ENCODE results near the gene AQP12A.
"Not testable (repeated sequence)": the region's sequence is repeated elsewhere in the genome, so short reads cannot be mapped to it uniquely, and the experiment has no call there.

AQP12A gene

GRCh38 chr2:240662681-240663080 is 29.0 kb upstream of the AQP12A start:
- no peak for DNase-seq (ENCODE audit: low read depth)

- no peak for DNase-seq (ENCODE audit: low read depth)
Observed at GRCh38 chr2:240663546-240664190, 28.0 kb upstream of the AQP12A start.

DNA sequence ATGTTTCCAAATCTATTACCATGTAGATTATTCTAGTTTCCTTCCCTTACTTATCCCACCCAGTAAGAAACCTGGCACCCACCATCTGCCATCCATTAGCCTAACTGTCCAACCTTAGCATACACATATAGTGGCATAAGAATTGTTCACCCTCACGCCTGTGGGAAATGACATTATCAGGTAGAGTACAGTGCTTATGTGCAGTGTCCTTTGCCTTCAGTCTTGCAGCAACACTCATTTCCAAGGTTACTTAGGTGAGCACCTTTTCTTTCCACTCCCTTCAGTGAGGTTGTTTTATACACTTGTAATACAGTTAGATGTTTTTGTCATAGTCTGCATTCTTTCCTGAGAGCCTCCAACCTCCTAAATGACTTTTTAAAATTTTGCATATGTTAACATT is 27.0 kb upstream of the AQP12A start:
- DNase-seq (ENCODE audit: low read depth), result no peak

GRCh38 chr2:240670402-240670801 is 21.3 kb upstream of the AQP12A start:
- no peak for DNase-seq (ENCODE audit: low read depth)

- no peak for DNase-seq (ENCODE audit: low read depth)
Observed at GRCh38 chr2:240670950-240671349, 20.7 kb upstream of the AQP12A start.

DNA sequence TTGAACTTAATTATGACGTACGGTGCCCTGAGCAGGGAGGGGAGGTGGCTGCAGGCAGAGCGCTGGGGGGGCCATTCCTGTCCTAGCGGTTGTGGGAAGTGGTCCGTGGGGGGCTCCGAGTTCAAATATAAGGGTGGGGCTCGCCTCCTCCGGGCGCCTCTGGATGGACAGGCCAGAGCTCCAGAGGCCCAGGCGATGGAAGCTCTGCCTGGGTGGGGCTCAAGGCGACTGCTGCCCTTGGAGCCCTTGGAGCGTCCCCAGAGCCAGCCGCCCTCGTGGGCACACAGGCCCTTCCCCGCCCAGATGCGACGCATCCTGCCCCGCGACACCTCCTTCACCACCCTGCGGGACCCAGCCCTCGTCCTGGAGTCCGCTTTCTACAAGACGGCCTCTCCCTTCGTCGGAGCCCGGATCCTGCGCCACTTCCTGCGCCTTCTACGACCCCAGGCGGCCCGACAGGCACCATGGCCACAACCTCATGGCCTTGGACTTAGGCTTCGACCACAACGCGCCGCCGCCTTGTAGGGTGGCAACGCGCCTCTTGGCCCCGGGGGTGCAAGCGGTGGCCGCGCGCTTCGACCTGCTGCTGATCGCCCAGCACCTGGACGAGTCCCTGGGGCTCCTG is 19.5 kb upstream of the AQP12A start:
- DNase-seq (ENCODE audit: low read depth), result no peak

DNA sequence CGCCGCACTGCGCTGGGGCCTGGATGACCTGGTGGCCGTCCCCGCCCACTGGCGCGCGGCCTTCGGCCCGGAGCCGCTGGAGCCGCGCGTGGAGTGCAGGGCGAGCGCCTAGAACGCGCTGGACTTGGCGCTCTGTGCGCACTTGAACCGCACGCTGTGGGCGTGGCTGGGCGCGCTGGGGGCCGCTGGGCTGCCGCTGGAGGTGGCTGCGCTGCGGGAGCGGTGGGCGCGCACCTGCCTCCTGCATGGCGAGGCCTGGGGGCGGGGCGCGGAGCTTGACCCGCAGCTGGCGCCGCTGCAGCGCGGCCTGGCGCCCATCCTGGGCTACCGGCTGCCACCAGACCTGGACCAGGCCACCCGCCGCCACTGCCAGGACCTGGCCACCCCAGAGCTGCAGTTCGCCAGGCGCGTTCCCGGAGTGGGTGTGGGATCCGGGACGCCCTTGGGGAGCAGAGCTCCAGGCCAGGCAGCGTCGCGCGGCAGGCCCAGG is 18.9 kb upstream of the AQP12A start:
- no peak for DNase-seq (ENCODE audit: low read depth)

- not testable (repeated sequence) for DNase-seq (ENCODE audit: low read depth)
Observed at GRCh38 chr2:240674461-240675184, 17.0 kb upstream of the AQP12A start.

DNA sequence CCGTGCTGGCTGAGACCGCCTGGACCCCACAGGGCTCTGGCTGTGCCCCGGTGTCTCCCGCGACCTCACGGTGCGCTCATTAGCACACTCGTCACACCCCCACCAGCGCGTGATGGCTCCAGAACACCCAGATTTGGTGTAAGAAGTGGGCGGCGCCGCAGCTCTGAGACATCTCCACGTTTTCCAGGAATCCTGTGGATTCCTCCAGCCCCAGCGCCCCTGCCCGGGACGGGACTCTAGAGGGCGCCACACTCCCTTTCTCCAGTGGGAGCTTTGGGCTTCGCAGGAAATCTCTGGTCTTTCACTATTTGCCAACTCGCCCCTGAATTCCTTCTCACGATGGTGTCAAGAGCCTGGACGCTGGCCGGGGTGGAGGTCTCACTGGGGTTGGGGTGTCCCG is 16.3 kb upstream of the AQP12A start:
- not testable (repeated sequence) for DNase-seq (ENCODE audit: low read depth)

GRCh38 chr2:240678043-240678442 is 13.6 kb upstream of the AQP12A start:
- DNase-seq (ENCODE audit: low read depth), result not testable (repeated sequence)

GRCh38 chr2:240678909-240679308 is 12.8 kb upstream of the AQP12A start:
- not testable (repeated sequence) for DNase-seq (ENCODE audit: low read depth)

GRCh38 chr2:240680185-240680584 is 11.5 kb upstream of the AQP12A start:
- not testable (repeated sequence) for DNase-seq (ENCODE audit: low read depth)

GRCh38 chr2:240682431-240683224 is 9.0 kb upstream of the AQP12A start, which contains the start of gene AQP12B:
Gene AQP12B (minus strand): TSS chr2:240682885. CDS start chr2:240682837, 48 bp downstream.
- not testable (repeated sequence) for DNase-seq (ENCODE audit: low read depth)

DNA sequence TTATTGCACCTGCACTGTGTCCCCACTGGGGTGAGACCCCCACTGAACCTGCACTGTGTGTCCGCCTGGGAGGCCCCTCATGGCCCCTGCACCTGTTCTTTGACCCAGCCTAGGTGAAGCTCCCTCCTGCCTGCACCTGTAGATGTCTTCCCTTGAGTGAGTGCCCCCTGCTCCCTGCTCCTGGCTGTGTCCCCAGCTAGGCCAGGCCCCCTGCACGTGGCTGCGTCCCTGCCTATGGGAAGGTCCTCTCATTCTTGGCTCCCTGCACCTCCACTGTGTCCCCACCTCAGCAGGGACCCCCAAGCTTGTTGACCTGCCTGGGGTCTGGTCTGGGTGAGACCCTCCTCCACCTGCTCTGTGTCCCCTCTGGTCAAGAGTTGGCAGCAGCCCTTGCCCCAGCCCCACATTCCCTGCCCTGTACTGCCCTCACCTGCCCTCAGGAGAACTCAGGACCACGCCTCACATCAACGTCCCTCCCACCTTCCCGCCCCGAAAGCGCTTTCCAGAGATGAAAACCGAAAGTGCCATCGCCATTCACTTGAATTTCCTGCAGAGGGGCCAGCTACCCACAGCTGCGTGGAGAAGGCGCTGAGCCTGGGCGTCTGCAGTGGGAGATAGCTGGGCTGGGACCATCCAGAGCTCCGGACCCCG is 8.2 kb upstream of the AQP12A start:
- DNase-seq (ENCODE audit: low read depth), result not testable (repeated sequence)

GRCh38 chr2:240683980-240684728 is 7.5 kb upstream of the AQP12A start:
- DNase-seq (ENCODE audit: low read depth), result not testable (repeated sequence)

DNA sequence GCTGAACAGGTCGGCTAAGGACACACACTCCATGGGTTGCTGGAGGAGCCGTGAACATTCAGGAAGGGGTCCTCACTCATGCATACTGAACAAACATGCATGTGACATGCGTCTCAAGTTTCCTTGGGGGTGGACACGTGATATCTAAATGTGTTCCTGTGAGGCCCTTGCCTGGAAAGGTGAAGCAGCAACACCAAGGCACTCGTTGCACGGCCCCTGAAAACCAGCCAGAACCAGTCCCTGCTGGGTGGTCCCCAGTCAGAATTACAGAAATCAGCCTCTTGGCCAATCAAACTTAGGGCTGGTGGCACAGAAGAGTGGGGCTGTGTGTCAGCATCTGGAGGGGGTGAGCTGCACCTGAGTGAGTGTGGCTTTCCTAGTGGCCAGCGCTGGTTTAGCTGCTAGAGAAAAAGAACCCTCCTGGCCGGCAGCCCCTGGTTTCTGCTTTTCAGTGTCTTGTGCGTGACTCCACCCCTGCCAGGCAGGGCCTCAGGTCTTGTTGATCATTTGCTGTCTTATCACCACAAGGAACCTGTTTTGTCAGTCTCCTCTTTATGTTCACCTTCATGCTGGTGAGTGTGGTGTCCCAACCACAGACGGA is 5.8 kb upstream of the AQP12A start:
- DNase-seq (ENCODE audit: low read depth), result no peak

GRCh38 chr2:240686460-240686859 is 5.2 kb upstream of the AQP12A start:
- no peak for DNase-seq (ENCODE audit: low read depth)

DNA sequence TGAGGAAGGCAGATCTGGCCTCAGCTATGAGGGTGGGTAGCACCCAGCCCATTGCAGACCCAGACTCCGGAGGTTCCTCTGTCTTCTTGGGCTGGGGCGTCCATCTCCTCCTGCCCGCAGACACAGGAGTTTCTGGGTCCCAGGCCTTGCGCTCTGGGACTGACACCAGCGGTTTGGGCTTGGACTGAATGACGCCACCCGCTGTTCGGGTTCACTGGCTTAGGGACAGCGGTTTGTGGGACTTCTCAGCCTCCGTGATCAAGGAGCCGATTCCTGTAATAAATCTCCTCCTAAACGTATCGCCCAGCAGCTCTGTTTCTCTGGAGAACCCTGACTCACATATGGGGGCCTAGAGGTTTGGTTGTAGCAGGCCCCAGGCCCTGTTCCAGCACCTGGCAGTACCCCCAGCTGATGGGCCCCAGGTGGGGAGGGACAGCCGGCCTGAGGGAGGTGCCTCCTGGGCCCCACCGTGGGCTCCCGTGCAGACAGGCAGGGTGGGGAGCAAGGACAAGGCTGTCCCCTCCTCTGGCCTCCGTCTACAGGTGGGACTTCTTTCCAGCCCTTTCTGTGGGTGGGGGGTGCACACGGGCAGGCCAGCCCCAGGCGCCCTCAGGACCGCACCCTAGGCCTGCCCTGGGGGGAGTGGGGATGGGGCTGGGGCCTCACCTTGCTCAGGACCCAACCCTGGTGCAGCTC is 4.5 kb upstream of the AQP12A start:
- no peak for DNase-seq (ENCODE audit: low read depth)

DNA sequence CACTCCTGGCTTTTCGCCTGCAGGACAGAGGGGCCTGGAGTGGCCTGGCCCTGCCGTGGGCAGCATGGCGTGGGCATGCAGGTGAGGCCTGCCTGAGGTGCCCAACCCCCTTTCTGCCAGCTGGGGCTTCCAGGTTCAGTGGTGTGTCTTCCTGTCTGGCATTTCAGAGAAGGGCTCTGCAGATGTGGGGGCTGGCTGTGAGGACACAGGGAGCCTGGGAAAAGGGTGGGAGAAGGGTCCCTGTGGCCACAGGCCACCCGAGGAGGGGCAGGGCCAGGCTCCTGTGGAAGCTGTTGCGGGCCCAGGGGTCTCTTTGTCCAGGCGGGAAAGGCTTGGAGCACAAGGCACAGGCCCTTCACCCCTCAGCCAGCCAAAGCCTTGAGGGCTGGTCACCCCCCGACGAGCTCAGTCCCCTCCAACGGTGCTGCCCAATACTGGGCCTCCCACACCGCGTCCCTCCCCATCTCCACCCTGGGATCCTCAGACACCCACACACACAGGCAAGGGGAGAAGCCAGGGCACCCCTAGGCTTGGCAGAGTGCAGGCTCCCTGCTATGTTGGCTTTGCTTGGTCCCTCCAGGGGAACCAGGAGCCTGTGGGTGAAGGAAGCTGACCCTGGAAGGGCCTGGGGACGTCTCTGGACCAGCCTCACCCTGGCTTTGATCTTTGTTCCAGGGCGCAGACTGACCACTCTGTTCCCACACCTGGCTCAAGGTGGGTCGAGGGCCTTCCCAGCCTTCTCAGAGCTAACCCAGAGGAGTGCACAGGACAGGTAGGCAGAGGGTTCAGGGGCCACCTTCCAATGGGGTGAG is 3.7 kb upstream of the AQP12A start:
- DNase-seq (ENCODE audit: low read depth), result no peak

Data from stimulated activated CD8-positive, alpha-beta memory T cell treated with anti-CD3 and anti-CD28 coated beads, Interleukin-12 subunit alpha, Interleukin-12 subunit beta, amount 100 ng/mL, for 4 hours (primary cell).